GM18858 (cell line): ENCODE measurements around the gene COL18A1.

Experiments
- ATAC-seq: cut with Tn5 transposase; IDR thresholded peaks from one replicate; pipeline ENCODE4 v1.9.1; 2021; ENCODE audit not compliant: unreplicated experiment

The COL18A1 gene

GRCh38 chr21:45475797-45476570 is 71.0 kb downstream of the COL18A1 start:
- no peak for ATAC-seq

GRCh38 chr21:45476582-45476981 is 71.6 kb downstream of the COL18A1 start:
- no peak for ATAC-seq

DNA sequence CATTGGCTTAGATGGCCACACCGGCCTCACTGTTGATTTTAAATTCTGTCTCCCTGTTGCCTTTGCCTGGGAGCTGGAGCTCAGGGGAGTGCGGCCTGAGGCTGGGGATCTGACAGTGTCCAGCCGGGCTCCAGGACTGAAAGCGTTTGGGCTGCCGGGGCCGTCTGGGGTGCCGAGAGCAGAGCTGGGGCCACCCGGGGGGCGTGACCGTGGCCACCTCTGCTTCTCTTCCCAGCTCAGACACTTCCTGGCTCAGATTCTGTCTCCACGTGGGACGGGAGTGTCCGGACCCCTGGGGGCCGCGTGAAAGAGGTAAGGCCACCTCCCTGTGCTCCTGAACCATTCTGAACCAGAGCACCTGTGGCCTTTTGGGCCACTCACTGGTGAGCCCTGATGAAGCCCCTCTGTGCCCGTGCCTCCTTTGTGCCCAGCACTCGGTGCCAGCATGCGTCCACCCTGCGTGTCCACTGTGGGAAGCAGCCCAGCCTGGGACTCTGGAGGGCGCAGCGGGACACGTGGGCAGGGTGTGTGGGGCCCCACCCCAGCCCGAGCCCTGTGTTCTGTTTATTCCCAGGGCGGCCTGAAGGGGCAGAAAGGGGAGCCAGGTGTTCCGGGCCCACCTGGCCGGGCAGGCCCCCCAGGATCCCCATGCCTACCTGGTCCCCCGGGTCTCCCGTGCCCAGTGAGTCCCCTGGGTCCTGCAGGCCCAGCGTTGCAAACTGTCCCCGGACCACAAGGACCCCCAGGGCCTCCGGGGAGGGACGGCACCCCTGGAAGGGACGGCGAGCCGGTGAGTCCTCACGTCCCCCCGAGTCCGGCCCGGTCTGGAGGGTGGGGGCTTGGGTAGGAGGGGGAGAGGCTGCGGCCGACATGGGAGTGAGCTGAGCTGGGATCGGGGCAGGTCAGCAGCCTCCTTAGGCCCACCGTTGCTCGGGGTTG is 72.5 kb downstream of the COL18A1 start:
- ATAC-seq, result no peak

DNA sequence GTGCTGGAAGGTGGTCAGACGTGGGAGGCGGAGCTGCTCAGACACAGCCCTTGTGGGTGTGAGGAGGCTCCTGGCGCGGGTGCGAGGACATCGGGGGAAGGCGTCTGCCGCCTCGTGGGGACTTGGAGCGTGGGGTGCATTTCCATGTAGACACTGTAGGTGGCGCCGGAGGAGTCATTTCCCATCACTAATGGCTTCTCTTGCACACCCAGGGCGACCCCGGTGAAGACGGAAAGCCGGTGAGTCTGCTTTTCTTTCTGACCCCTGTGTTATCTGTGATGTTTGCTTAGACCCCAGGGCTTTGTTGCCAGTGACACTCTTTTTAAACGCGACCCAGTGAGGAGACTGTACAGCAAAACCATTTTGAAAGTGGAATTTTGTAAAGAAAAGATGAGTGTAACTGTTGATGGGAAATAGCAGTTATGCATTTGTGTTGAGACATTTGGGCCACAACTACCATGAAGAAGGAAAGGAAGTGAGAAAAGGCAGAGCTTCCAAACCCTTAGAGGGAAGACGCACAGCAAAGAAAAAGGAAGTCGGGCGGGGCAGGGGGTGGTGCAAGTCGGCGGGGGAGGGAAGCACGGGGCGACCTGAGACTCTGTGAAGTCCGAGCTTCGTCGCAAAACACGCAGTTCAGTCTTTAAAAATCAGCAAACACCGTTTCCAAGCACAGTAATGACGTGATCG is 73.3 kb downstream of the COL18A1 start:
- ATAC-seq, result no peak

DNA sequence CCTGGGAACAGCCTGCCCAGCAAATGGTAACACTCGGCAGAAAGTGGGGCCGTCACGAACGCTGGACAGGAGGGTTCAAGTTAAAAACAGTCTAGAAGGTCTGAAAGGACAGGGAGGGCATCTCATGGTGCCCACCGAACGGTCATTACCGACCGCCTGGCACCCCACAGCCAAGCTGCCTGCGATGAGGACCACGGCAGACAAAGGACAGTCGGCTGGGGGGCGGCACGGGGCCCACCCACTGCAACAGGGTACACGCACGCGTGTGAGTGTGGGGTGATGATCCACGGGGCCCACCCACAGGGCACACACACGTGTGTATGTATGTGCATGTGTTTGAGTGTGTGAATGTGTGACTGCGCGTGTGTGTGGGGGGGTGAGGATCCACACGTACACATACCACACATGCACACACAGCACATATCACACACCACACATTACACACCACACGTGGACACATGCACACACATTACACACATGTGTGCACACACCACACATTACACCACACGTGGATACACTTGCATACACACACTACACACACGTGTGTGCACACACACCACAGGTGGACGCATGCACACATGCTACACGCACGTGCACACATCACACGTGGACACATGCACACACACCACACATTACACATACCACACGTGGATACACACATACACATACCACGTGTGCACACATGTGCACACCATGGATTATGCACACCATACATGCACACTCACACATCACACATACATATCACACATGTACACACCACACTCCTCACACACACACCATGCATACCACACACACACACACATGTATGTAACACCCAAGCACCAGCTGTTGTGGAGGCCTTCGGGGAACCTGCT is 74.1 kb downstream of the COL18A1 start:
- no peak for ATAC-seq

GRCh38 chr21:45479691-45480675 is 75.0 kb downstream of the COL18A1 start:
- ATAC-seq, result no peak

GRCh38 chr21:45480701-45481500 is 75.9 kb downstream of the COL18A1 start:
- no peak for ATAC-seq

DNA sequence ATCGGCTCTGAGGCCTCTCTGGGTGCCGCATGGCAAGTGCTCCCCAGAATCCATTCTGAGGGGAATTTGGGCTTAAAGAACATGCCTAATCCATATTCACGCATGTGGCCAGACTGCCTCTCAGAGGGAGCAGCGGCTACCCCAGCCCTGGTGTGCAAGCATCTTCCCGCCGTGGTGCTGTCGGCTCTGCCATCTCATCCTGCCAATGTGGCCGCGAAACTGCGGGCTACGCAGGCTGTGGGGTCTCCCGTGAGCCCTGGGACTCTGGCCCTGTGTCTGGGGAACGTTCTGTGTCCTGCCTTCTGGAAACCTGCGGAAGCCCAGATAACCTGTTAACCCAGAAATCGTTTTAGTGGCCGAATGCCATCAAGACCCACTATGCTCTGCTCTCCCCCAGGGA is 76.6 kb downstream of the COL18A1 start:
- ATAC-seq, result no peak

DNA sequence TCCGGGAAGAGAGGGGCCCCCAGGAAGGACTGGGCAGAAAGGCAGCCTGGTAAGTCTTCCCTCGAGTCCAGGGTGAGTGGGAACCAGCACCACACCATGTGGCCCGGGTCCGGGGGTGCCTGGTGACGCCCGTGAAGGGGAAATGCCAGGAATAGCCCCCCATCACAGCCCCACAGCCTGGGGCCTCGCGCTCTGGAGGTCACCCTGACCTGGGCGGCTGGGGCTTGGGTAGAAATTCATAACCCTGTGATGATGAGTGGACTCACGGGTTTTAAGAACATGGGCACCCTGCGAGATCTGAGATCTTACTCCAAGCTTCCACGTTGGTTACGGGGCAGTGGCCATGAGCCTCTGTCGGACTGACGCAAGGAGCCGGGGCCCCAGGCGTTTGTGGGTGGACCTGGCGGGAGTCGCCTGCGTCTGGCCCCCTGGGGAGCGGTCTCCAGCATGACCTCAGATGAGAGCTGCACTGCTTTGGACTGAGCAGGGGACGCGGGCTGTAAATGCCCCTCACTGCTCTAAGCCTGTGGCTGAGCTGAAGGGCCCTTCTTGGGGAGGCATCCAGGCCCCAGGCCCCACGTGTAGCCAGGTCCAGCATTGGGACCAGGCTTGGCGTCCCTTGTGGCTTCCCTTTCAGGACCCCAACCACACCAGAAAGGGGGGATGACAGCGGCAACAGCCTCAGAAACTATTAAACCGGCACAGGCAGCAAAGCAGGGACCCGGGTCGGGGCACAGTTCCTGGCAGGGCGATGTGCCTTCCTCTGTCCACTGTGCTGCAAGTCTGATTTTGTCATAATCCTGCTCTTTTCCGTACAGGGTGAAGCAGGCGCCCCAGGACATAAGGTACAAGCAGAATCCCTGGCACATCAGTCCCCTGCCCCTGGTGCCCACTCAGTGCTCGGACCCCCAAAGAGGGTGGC is 77.3 kb downstream of the COL18A1 start:
- no peak for ATAC-seq

DNA sequence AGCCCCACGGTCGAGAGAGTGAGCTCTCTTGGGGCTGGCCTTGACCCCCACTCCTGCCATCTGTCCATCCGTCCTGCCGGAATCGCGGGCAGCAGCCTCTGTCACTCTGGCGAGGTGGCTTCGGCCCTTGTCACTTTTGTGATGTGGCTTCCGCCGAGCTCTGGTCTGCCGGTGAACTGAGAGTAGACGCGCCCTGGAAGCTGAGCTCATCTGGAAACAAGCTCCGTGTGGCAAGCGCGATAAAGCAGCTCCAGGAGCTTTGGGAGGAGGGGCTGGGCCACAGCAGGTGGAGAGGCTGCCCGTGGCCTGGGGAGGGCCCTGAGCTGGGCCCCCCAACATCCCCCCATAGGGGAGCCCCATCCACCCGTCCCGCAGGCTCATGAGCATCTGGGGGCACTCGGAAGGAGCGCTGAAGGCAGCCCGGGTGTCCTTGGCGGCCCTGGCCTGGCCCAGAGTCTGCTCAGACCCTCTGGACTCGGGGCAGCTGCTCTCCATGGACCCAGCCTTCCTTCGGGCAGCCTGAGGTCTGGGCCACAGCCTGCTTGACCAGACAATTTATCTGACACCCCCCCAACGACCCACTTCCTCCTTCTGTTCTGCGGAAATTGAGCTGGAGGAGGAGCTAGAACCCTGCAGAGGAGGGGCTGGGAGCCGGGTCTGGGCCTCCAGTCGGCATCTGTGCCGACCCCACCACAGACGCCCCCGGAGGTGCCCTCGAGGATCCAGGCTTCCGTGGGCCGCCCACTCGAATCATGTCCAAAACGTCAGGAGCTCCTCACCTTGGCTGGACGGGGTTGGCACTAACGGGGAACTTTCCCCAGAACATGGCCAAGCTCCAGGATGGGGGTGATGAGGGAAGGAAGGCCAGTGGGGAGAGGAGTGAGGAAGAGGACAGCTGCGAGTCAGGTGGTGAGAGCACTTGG is 78.2 kb downstream of the COL18A1 start:
- ATAC-seq, result no peak

- no peak for ATAC-seq
These were observed 79.4 kb downstream of the COL18A1 start for GRCh38 chr21:45484318-45484717.

DNA sequence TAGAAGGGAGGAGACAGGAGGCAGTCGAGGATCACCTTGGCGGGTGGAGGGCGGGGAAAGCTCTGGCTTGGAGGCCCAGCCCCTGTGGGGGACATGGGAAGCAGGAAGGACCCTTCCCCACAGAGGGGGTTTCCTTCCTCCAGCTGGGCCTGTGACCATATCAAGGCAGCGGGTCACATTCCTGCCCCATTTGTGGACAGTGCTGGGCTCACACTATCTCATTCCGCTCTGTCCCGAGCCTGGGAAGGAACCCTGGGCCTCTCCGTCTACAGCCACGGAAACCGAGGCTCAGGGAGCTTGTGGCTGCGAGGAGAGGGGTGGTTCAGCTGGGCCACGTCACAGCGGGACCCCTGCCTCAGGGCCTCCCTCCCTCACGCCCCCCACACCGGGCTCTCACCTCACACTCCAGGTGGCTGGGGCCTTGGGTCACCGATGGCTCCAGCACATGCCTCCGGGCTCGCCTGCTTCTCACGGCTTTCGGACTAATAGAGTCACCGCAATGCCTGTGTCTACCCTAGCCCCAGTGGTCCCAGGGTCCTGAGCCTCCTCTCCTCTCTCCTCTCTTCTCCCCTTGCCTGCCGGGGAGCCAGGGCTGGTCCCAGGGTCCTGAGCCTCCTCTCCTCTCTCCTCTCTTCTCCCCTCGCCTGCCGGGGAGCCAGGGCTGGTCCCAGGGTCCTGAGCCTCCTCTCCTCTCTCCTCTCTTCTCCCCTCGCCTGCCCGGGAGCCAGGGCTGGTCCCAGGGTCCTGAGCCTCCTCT is 80.9 kb downstream of the COL18A1 start:
- no peak for ATAC-seq

GRCh38 chr21:45486443-45487160 is 81.6 kb downstream of the COL18A1 start:
- ATAC-seq, result no peak

DNA sequence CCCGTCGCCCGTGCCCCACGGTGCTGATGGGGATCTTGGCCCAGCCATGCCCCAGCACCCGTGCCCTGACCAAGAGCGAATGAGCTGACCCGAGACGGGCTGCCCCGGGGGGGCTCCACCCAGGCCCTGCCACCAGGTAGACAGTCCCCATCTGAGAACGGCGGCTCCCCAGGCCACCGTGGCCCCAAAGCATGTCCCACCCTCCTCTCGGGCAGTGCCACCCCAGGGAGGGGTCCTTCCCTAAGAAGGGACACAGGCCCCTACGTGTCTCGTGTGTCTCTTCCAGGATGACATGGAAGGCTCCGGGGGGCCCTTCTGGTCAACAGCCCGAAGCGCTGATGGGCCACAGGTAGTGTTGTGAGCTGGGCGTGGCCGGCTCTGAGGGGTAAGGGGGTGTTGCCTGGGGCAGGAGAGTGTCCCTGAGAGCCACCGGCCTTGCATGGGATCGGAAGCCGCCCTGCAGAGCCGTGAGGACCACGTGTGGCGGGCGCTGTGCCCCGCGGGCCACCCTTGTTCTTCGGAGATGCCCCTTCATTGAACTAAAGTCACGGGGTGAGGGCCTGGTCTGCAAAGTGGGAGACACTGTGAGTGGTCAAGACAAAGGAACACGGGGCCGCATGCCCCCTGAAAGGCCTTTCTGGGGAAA is 82.3 kb downstream of the COL18A1 start:
- ATAC-seq, result no peak
